ENCODE results near the gene RALGPS1. TPM values are rescaled to one million over a fixed set of nuclear protein-coding genes. Genes with fewer than 3 reads are reported as not detected.
"Not testable (repeated sequence)": the region's sequence is repeated elsewhere in the genome, so short reads cannot be mapped to it uniquely, and the experiment has no call there.

RALGPS1 gene
- total RNA-seq, 1 donor from 2014 or later = 15.3 TPM

- ATAC-seq (no peak), DNase-seq (ENCODE audit: missing footprints) (no peak)
- intact Hi-C loops (cut with DNase I) = no loop called here
Measured at GRCh38 chr9:127162864-127163365, 248.3 kb downstream of the RALGPS1 start.

- DNase-seq (ENCODE audit: missing footprints) (no peak), ATAC-seq (no peak)
- intact Hi-C loops (cut with DNase I) = no loop called here
Measured at GRCh38 chr9:127163409-127163808, 248.8 kb downstream of the RALGPS1 start.

DNA sequence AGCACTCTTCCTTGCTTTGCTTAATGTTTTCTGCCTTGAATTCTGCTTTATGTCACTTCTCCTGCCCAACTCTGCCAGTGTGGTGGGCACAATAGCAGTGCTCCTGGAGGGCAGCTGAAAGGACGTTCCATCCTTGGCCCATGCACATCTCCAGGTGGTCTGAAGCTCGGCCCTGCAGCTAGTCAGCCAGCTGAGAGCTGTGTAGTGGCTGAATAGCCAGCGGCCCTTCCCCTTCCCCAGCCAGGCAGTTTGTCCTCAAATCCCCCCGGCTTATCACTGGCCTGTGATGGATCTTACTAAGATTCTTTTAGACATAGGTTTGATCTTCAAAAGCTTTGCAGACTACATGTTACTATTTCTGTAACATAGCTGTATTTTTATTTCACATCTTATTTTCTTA, 250.5 kb downstream of the RALGPS1 start:
- ATAC-seq (no peak), DNase-seq (ENCODE audit: missing footprints) (no peak)
- intact Hi-C loops (cut with DNase I) = no loop called here

DNA sequence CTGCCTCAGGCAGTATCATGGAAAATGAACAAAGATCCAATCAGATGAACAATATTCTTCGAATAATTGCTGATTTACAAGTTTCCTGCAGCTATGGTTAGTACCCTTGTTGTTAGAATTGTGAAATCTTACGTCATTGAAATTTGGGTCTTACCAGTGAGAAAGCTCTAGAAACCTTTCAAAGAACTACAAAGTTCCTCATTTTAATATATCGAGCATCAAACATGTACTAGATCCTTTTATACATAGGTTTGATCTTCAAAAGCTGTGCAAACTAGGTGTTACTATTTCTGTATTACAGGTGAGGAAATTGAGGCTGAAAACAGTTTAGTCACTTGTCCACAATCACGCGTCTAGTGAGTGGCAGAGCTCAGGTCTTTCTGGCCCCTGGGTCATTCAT, 251.5 kb downstream of the RALGPS1 start:
- no peak for ATAC-seq
- intact Hi-C loops (cut with DNase I) = no loop called here
- no peak for DNase-seq (ENCODE audit: missing footprints)

GRCh38 chr9:127166651-127167524, 252.3 kb downstream of the RALGPS1 start:
- intact Hi-C loops (cut with DNase I) = no loop called here
- no peak for ATAC-seq
- DNase-seq (ENCODE audit: missing footprints) = no peak

GRCh38 chr9:127167560-127168326, 253.2 kb downstream of the RALGPS1 start:
- intact Hi-C loops (cut with DNase I) = no loop called here
- DNase-seq (ENCODE audit: missing footprints) (no peak), ATAC-seq (no peak)

GRCh38 chr9:127168756-127169574, 254.4 kb downstream of the RALGPS1 start:
- intact Hi-C loops (cut with DNase I) = no loop called here
- no peak for DNase-seq (ENCODE audit: missing footprints)
- no peak for ATAC-seq

DNA sequence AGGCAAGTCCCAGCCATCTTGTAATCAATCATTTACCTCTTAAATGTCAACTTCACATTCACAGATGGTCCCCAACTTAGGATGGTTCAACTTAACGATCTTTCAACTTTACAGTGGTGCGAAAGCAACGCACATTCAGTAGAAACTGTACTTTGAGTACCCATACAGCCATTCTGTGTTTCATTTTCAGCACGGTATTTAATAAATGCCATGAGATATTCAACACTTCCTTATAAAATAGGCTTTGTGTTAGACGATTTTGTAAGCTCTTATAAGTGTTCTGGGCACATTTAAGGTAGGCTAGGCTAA, 254.9 kb downstream of the RALGPS1 start:
- ATAC-seq (no peak), DNase-seq (ENCODE audit: missing footprints) (no peak)
- intact Hi-C loops (cut with DNase I) = no loop called here

GRCh38 chr9:127170103-127170502, 255.5 kb downstream of the RALGPS1 start:
- intact Hi-C loops (cut with DNase I) = no loop called here
- no peak for ATAC-seq
- DNase-seq (ENCODE audit: missing footprints) = no peak

GRCh38 chr9:127170652-127171051, 256.1 kb downstream of the RALGPS1 start:
- DNase-seq (ENCODE audit: missing footprints) (no peak), ATAC-seq (no peak)
- intact Hi-C loops (cut with DNase I) = no loop called here

DNA sequence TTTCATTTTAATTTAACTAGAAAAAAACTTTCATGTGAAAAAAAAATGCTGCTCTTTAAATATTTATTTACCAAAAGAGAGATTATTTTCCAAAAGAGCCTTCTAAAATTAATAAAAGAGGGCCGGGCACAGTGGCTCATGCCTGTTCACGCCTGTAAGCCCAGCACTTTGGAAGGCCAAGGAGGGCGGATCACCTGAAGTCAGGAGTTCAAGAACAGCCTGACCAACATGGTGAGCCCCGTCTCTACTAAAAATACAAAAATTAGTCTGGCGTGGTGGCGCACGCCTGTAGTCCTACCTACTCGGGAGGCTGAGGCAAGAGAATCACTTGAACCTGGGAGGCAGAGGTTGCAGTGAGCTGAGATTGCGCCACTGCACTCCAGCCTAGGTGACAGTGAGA, 256.8 kb downstream of the RALGPS1 start:
- intact Hi-C loops (cut with DNase I); DNase-seq (ENCODE audit: missing footprints); ATAC-seq: not testable (repeated sequence)

- intact Hi-C loops (cut with DNase I) = no loop called here
- no peak for DNase-seq (ENCODE audit: missing footprints)
- no peak for ATAC-seq
Measured at GRCh38 chr9:127172066-127172707, 257.6 kb downstream of the RALGPS1 start.

- no peak for DNase-seq (ENCODE audit: missing footprints)
- no peak for ATAC-seq
- intact Hi-C loops (cut with DNase I) = no loop called here
Measured at GRCh38 chr9:127173063-127173462, 258.5 kb downstream of the RALGPS1 start.

DNA sequence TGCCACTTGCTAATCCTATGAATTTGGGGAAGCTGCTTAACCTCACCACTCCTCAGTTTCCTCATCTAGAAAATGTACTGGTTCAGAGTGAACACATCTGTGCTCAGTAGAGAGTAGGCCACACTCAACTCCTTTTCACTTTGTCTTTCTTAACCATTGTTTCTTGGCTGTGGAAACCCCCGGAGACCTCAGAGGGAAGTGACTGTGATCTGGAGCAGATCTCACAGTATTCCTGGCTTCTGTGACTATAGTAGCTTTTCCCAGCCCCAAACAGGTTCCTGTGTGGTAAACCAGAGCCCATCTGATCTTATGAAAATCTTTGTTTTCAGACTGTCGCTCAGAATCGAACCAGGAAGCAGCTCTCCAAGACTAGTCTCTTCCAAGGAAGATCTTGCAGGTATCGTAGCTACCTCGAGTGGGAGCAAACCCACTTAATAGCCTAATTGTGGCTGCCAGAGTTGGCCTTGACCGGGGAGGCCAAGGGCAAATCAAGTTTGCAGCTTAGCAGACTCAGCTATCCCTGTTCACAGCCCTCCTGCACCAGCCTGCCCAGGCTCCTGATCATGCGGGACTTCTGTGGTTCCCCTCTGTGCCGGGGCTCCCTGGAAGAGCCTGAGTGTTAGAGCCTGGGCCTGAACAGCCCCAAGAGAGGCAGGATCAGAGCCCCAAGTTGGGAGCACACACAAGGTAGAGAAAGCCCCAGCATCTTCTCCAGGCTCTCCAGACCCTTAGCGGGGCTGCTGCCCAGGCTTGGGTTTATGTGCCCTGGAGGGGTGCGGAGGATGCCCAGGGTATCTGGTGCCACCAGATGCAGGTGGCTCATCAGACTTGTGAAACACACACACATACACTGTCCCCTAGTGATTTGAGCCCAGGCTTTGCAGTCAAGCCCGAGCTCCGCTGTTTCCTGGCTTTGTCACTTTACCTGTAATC, 260.1 kb downstream of the RALGPS1 start:
- intact Hi-C loops (cut with DNase I) = no loop called here
- DNase-seq (ENCODE audit: missing footprints) (no peak), ATAC-seq (no peak)

GRCh38 chr9:127175319-127175715, 260.7 kb downstream of the RALGPS1 start:
- ATAC-seq (no peak), DNase-seq (ENCODE audit: missing footprints) (no peak)
- intact Hi-C loops (cut with DNase I) = no loop called here

GRCh38 chr9:127175764-127176163, 261.2 kb downstream of the RALGPS1 start:
- no peak for DNase-seq (ENCODE audit: missing footprints)
- intact Hi-C loops (cut with DNase I) = no loop called here
- no peak for ATAC-seq

- intact Hi-C loops (cut with DNase I) = no loop called here
- no peak for ATAC-seq
- no peak for DNase-seq (ENCODE audit: missing footprints)
Measured at GRCh38 chr9:127176631-127177030, 262.0 kb downstream of the RALGPS1 start.

DNA sequence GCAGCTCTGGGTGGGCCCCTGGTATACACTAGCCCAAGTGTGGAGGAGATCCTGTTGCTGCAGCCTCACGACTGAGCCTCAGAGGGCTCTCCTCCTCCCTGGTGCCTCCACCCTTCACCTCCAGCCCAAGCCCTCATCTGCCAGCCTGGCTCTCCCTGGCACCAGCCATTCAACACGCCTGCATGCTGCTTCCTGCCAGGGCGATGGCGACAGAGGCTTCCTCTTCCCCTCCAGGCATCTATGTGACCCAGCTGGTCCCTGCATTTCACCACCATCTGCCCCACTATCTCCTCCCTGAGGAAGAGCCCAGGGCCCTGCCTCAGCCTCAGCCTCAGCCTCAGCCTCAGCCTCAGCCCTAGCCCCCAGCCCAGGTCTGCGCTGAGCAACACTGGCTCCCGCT, 262.6 kb downstream of the RALGPS1 start:
- ATAC-seq (no peak), DNase-seq (ENCODE audit: missing footprints) (no peak)
- intact Hi-C loops (cut with DNase I) = no loop called here
